Body of pancreas (tissue), 4 donors: ENCODE measurements around the gene PLCB1. TPM values are rescaled to one million over a fixed set of nuclear protein-coding genes. Genes with fewer than 3 reads are reported as not detected.

ENCODE experiments used
- ATAC-seq: fragments of 150-250 bp; one replicate; pipeline ENCODE4 v1.9.1; 2016
- DNase-seq, 4 donors: peaks; one replicate each; pipeline ENCODE4 v3.0.0-alpha.2; 2019
- H3K27ac ChIP-seq, 4 donors: fragments of 200-600 bp; sonication (generic); 1 replicate in 3 of 4; 2 replicates in 1 of 4; pipeline versions ENCODE4 v1.5.1 to v1.6.1; 2016 to 2019; ENCODE audit warnings: mild to moderate bottlenecking in 1 of 4, mixed read lengths in 1 of 4, moderate library complexity in 1 of 4
- H3K27me3 ChIP-seq, 2 donors: fragments of 200-600 bp; sonication (generic); one replicate each; pipeline ENCODE4 v1.6.0; 2016; ENCODE audit warnings: mild to moderate bottlenecking in 1 of 2
- H3K36me3 ChIP-seq, 2 donors: fragments of 200-600 bp; sonication (generic); replicated peaks in 1 of 2; 2 replicates each; pipeline ENCODE4 v1.5.1; 2016; ENCODE audit warnings: low read depth in 2 of 2; ENCODE audit not compliant: insufficient read depth in 1 of 2
- H3K4me1 ChIP-seq: fragments of 200-600 bp; sonication (generic); one replicate; pipeline ENCODE4 v1.6.0; 2016
- H3K4me3 ChIP-seq, 2 donors: fragments of 200-600 bp; sonication (generic); 1 replicate in 1 of 2; 2 replicates in 1 of 2; pipeline ENCODE4 v1.5.1; 2016 to 2019
- H3K9me3 ChIP-seq, 3 donors: fragments of 200-600 bp; sonication (generic); 1 replicate in 2 of 3; 2 replicates in 1 of 3; pipeline ENCODE4 v1.5.1; 2016
- POLR2A ChIP-seq, 3 donors: fragments of 450-650 bp; IDR thresholded peaks; one replicate each; pipeline ENCODE4 v1.6.1; 2016; ENCODE audit warnings: antibody characterized with exemption in 3 of 3, mild to moderate bottlenecking in 2 of 3
- WGBS, 2 donors: methylation state at CpG; one replicate each; pipeline ENCODE4 v1.1.5; 2017; 5-methylcytosine and 5-hydroxymethylcytosine counted together
- intact Hi-C: fragments of 100-400 bp; cut with DNase I; formaldehyde crosslinking; loops from one replicate; pipeline ENCODE4 v1.15.1; 2023
- total RNA-seq, 2 donors: library from RNA; depleted of rRNA; stranded (reverse); fragments of >200 nt; gene quantifications; one replicate each; pipeline ENCODE4 v1.1.0, GENCODE V29; 2016
- TF ChIP-seq, protein P1 (sequence below), 7 experiments: fragments of 450-650 bp in 4 of 7; fragments of 200-600 bp in 3 of 7; sonication (generic) in 3 of 7; IDR thresholded peaks; one replicate each; pipeline ENCODE4 v1.5.1; 2016 to 2019; ENCODE audit warnings: antibody characterized with exemption in 7 of 7

The PLCB1 gene
- total RNA-seq, 2 donors from 2014 or later, result 32.9 to 46.1 TPM

DNA sequence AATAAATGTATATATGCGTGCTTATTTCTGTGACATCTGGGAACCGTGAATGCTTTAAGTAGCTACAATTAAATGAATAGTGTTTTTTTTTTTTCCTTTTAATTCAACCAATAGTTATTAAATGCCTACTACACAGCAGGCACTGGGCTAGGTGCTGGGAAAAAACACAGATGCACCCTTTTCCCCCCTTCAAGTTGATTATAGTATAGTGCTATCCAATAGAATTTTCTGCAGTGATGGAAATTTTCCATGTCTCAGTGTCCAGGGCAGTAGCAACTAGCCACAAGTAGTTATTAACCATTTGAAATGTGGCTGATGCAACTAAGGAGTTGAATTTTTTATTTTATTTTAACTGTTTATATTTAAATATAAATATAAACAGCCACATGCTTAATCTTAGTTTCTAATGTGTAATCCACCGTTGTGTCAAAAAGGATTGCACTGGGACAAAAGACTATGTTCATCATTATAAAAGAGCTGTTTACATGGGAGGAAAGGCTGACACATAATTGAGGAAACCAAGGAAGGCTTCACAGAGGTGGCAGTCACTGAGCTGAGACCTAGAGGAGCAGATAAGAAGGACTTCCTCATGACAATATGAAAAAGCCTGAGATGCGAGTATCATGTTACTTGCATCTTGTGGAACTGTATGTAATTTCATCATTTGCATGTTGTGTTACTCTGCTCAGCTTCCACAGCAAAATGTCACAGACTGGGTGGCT is 675.6 kb downstream of the PLCB1 start:
- Histone ChIP-seq H3K27me3 (no peaks in the 10 kb centered on the region), H3K36me3 (no peaks in the 10 kb centered on the region), H3K4me3 (no peak overlapping the region), H3K27ac (peak overlapping the region in 3 of 4 donors; percentile 5 to 67 (median 62)), H3K9me3 (no peaks in the 10 kb centered on the region), H3K4me1 (peaks cover 24% of the 10 kb centered on the region)
- ATAC-seq (peak; percentile 71), DNase-seq (peak; percentile 48 to 80 (median 66))
- WGBS, 2 donors, result 49 to 58% methylated on average over 4 of the region's 4 CpGs
- TF ChIP-seq, protein P1, sequence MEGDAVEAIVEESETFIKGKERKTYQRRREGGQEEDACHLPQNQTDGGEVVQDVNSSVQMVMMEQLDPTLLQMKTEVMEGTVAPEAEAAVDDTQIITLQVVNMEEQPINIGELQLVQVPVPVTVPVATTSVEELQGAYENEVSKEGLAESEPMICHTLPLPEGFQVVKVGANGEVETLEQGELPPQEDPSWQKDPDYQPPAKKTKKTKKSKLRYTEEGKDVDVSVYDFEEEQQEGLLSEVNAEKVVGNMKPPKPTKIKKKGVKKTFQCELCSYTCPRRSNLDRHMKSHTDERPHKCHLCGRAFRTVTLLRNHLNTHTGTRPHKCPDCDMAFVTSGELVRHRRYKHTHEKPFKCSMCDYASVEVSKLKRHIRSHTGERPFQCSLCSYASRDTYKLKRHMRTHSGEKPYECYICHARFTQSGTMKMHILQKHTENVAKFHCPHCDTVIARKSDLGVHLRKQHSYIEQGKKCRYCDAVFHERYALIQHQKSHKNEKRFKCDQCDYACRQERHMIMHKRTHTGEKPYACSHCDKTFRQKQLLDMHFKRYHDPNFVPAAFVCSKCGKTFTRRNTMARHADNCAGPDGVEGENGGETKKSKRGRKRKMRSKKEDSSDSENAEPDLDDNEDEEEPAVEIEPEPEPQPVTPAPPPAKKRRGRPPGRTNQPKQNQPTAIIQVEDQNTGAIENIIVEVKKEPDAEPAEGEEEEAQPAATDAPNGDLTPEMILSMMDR (IDR thresholded peaks at IDR 0.05), result no peak
- no peak for TF ChIP-seq POLR2A (IDR thresholded peaks at IDR 0.05)
- intact Hi-C loops, result no loop called here

DNA sequence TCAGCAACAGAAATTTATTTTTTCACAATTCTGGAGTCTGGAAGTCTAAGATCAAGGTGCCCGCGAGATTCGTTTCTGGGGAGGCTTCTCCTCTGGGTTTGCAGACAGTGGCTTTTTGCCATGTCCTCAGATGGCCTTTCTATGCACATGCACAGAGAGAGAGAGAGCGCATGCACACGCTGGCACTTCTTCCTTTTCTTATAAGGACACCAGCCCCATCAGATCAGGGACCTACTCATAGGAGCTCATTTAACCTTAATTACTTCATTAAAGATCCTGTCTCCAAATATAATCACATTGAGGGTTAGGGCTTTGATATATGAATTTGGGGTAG is 676.1 kb downstream of the PLCB1 start:
- Histone ChIP-seq H3K4me3 (no peak overlapping the region), H3K27me3 (no peaks in the 10 kb centered on the region), H3K36me3 (no peaks in the 10 kb centered on the region), H3K27ac (peak overlapping the region in 3 of 4 donors; percentile 5 to 67 (median 62)), H3K4me1 (peaks cover 24% of the 10 kb centered on the region), H3K9me3 (no peaks in the 10 kb centered on the region)
- WGBS, 2 donors, result 22 to 26% methylated on average over 5 of the region's 5 CpGs
- ATAC-seq, result peak; percentile 45
- TF ChIP-seq, protein P1 (IDR thresholded peaks at IDR 0.05), result no peak
- no peak for TF ChIP-seq POLR2A (IDR thresholded peaks at IDR 0.05)
- DNase-seq, result peak; percentile 42 to 72 (median 52)
- intact Hi-C loops, result no loop called here

DNA sequence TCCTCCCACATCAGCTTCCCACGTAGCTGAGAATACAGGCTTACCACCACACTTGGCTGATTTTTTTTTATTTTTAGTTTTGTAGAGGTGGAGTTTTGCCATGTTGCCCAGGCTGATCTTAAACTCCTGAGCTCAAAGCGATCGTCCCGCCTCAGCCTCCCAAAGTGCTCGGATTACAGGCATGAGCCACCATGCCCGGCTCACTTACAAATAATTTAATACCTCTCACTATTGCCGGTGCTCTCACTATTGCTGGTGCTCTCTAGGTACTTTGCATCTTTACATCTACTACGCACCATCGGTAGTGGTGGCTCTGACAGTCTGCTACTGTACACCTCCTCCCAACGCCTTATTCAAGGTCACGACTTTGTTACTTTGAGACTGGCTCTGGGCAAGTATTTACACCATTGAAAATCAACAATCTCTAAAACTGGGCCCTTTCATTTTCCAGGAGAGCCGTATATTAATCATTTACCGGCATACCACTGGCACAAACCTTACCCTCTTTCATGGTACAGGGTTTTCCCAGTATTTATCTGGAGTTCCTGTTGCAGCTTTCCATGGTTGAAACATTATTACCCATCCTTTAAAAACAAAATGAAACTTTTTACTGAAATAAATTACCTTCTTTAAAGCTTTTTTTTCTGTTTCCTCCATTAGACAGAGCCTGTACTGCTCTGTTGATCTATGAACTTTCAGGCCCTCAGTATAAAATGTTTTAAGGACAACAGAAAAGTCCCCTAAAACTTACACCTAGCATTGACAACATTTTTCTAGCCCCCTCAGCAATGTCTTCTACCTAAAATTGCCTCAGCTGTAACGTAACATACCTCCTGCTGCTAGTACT is 677.3 kb downstream of the PLCB1 start:
- peak in 3 of 4 donors; percentile 23 to 48 (median 45) for DNase-seq
- no peak for TF ChIP-seq POLR2A (IDR thresholded peaks at IDR 0.05)
- TF ChIP-seq, protein P1 (IDR thresholded peaks at IDR 0.05), result no peak
- no peaks in the 10 kb centered on the region for H3K9me3 ChIP-seq
- H3K4me1 ChIP-seq, result peaks cover 24% of the 10 kb centered on the region
- no peaks in the 10 kb centered on the region for H3K36me3 ChIP-seq
- H3K27ac ChIP-seq, result peak overlapping the region; percentile 28 to 73 (median 62)
- no peak overlapping the region for H3K4me3 ChIP-seq
- no peaks in the 10 kb centered on the region for H3K27me3 ChIP-seq
- ATAC-seq, result peak; percentile 78
- intact Hi-C loops, result no loop called here
- WGBS, 2 donors, result 17 to 35% methylated on average over 14 of the region's 14 CpGs

DNA sequence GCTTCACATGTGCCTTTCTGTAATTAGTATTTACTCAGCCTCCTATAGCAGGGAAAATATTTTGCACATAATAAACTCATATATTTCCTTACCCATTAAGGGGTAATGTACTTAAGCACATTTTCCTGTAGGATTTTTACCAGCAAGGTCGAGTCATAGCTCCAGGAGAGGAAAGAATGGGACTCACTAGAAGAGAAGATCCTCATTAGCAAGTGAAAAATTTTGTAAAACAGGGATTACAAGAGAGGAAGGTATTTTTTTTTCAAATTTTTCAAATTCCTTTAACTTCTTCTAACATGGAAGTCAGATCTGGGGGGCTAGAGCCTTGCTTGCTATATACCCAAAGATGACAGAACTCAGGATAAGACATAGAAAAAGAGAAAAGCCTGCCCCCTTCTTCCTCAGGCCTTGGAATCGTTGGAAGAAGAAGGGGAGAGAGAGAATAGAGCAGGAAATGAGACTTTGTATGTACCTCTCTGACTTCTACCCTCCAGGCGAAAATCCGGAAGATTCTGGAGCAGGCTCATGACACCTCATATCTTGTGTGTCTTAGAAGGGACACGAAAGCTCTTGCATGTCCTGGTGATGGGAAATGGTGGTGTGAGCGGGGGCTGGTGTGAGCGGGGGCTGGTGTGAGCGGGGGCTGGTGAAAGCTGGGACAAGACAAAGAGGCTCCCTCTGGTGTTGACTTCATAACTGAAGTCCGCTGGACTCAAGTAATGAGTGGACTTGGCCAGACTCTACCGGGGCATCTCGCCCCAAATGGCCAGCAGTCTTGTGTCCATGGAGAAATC is 679.9 kb downstream of the PLCB1 start:
- intact Hi-C loops, result no loop called here
- H3K36me3 ChIP-seq, result no peaks in the 10 kb centered on the region
- H3K27me3 ChIP-seq, result no peaks in the 10 kb centered on the region
- 91 to 93% methylated on average over 11 of the region's 11 CpGs for WGBS, 2 donors
- TF ChIP-seq, protein P1 (IDR thresholded peaks at IDR 0.05), result no peak
- TF ChIP-seq POLR2A (IDR thresholded peaks at IDR 0.05), result no peak
- H3K4me1 ChIP-seq, result peaks cover 24% of the 10 kb centered on the region
- peak overlapping the region in 2 of 4 donors; percentile 22 to 39 for H3K27ac ChIP-seq
- no peak overlapping the region for H3K4me3 ChIP-seq
- no peaks in the 10 kb centered on the region for H3K9me3 ChIP-seq
- ATAC-seq (no peak), DNase-seq (no peak)
